Left forelimb (tissue), 1 donor: ENCODE data around the gene MAP3K7.
"Not testable (repeated sequence)": the region's sequence is repeated elsewhere in the genome, so short reads cannot be mapped to it uniquely, and the experiment has no call there.

Experiments
- DNase-seq: peaks from one replicate; pipeline ENCODE4 v3.0.0-alpha.2; 2018; ENCODE audit warnings: low spot score

The MAP3K7 gene

GRCh38 chr6:90578894-90579549 lies 7.8 kb downstream of the MAP3K7 start:
- DNase-seq: no peak

GRCh38 chr6:90575267-90575666 lies 11.6 kb downstream of the MAP3K7 start:
- no peak for DNase-seq

GRCh38 chr6:90574610-90575009 lies 12.3 kb downstream of the MAP3K7 start:
- DNase-seq: no peak

- no peak for DNase-seq
Observed at GRCh38 chr6:90573624-90574023, 13.2 kb downstream of the MAP3K7 start.

- DNase-seq: no peak
Observed at GRCh38 chr6:90572856-90573255, 14.0 kb downstream of the MAP3K7 start.

GRCh38 chr6:90569223-90569622 lies 17.6 kb downstream of the MAP3K7 start:
- DNase-seq: no peak

GRCh38 chr6:90567682-90568081 lies 19.2 kb downstream of the MAP3K7 start:
- not testable (repeated sequence) for DNase-seq

- not testable (repeated sequence) for DNase-seq
Observed at GRCh38 chr6:90562341-90562740, 24.5 kb downstream of the MAP3K7 start.

- no peak for DNase-seq
Observed at GRCh38 chr6:90559931-90560330, 26.9 kb downstream of the MAP3K7 start.

GRCh38 chr6:90557006-90557405 lies 29.9 kb downstream of the MAP3K7 start:
- no peak for DNase-seq

GRCh38 chr6:90547991-90548390 lies 38.9 kb downstream of the MAP3K7 start:
- no peak for DNase-seq

- DNase-seq: no peak
Observed at GRCh38 chr6:90547079-90547478, 39.8 kb downstream of the MAP3K7 start.

GRCh38 chr6:90545448-90545847 lies 41.4 kb downstream of the MAP3K7 start:
- no peak for DNase-seq

- no peak for DNase-seq
Observed at GRCh38 chr6:90544741-90545140, 42.1 kb downstream of the MAP3K7 start.

- no peak for DNase-seq
Observed at GRCh38 chr6:90544081-90544480, 42.8 kb downstream of the MAP3K7 start.

- DNase-seq: no peak
Observed at GRCh38 chr6:90541221-90541620, 45.7 kb downstream of the MAP3K7 start.

- DNase-seq: no peak
Observed at GRCh38 chr6:90538278-90539046, 48.4 kb downstream of the MAP3K7 start.

- no peak for DNase-seq
Observed at GRCh38 chr6:90537723-90538258, 49.1 kb downstream of the MAP3K7 start.

- DNase-seq: no peak
Observed at GRCh38 chr6:90537027-90537426, 49.8 kb downstream of the MAP3K7 start.

GRCh38 chr6:90536520-90536919 lies 50.4 kb downstream of the MAP3K7 start:
- no peak for DNase-seq

GRCh38 chr6:90534337-90535025 lies 52.4 kb downstream of the MAP3K7 start:
- no peak for DNase-seq

GRCh38 chr6:90533615-90534336 lies 53.1 kb downstream of the MAP3K7 start:
- DNase-seq: no peak
